Psoas muscle (tissue), 8 donors: ENCODE results near the gene PMM1. TPM values are rescaled to one million over a fixed set of nuclear protein-coding genes. Genes with fewer than 3 reads are reported as not detected.
"Not testable (repeated sequence)": the region's sequence is repeated elsewhere in the genome, so short reads cannot be mapped to it uniquely, and the experiment has no call there.

Experiments used
- ATAC-seq, 4 donors: fragments of 200-7000 bp; cut with Tn5 transposase; one replicate each; pipeline ENCODE4 v1.9.1; 2020; ENCODE audit warnings: moderate library complexity in 3 of 4, mild to moderate bottlenecking in 2 of 4
- DNase-seq, 2 donors: peaks; one replicate each; pipeline ENCODE4 v3.0.0-alpha.2; 2020
- H3K27ac ChIP-seq: fragments of 200-600 bp; one replicate; pipeline ENCODE4 v1.8.0; 2022
- H3K27me3 ChIP-seq, 3 donors: fragments of 200-600 bp in 1 of 3; one replicate each; pipeline versions ENCODE4 v1.6.1 to v1.8.0; 2013 to 2022; ENCODE audit warnings: low read length in 2 of 3, mild to moderate bottlenecking in 2 of 3, moderate library complexity in 1 of 3; ENCODE audit not compliant: insufficient read depth in 3 of 3
- H3K36me3 ChIP-seq, 2 donors: fragments of 200-600 bp in 1 of 2; one replicate each; pipeline versions ENCODE4 v1.6.1 to v1.8.0; 2013 to 2022; ENCODE audit warnings: low read depth in 1 of 2, mild to moderate bottlenecking in 1 of 2, moderate library complexity in 1 of 2; ENCODE audit not compliant: insufficient read depth in 1 of 2
- H3K4me1 ChIP-seq: fragments of 200-600 bp; one replicate; pipeline ENCODE4 v1.8.0; 2022
- H3K4me3 ChIP-seq: fragments of 200-600 bp; one replicate; pipeline ENCODE4 v1.8.0; 2022; ENCODE audit warnings: mild to moderate bottlenecking
- H3K9me3 ChIP-seq: fragments of 200-600 bp; one replicate; pipeline ENCODE4 v1.8.0; 2022
- CTCF ChIP-seq: fragments of 200-600 bp; IDR thresholded peaks from one replicate; pipeline ENCODE4 v1.8.0; 2022; ENCODE audit warnings: antibody characterized with exemption
- WGBS, 3 donors: extraction: QIAGEN DNeasy Blood & Tissue Kit; methylation state at CpG; one replicate each; pipeline versions ENCODE4 v1.1.6 to v1.1.7; 2013; 5-methylcytosine and 5-hydroxymethylcytosine counted together
- intact Hi-C, 2 donors: fragments of 100-400 bp; cut with DNase I; formaldehyde crosslinking; loops; one replicate each; pipeline versions ENCODE4 v1.11.0 to v1.14.2; 2022
- polyA plus RNA-seq, 3 donors: library from polyadenylated mRNA; stranded (reverse); fragments of 200-250 nt; gene quantifications; one replicate each; pipeline ENCODE4 v1.2.3, GENCODE V29; 2013
- total RNA-seq, 4 donors: library from RNA; stranded (reverse); fragmentation: NEBNext Ultra II Directional in 2 of 4; extraction: Animal tissue kit (Norgen Biotek cat#: 25700) in 2 of 4; gene quantifications; one replicate each; pipeline versions ENCODE4 v1.2.1 to v1.2.4, GENCODE V29; 2021 to 2023
- donor health status: healthy with polysubstance abuse.
- donor health status: DM: no; HTN: no; CAD: no; lungs with moderate emphysema.
- donor health status: Bipolar disorder and iron deficiency.
- donor health status: healthy.
- donor health status: DM: yes; HTN: yes; CAD: no.
- donor health status: DM: no; HTN: no; CAD: no.
- donor health status: DM: no; HTN: no; CAD: no.
- donor health status: DM: yes; HTN: yes; CAD: no.

PMM1 gene
- total and polyA plus RNA-seq, 7 donors: 7.3 to 14.5 (median 10.4) TPM

- no peak overlapping the region for H3K27ac ChIP-seq
Observed at GRCh38 chr22:41574847-41575381, 14.7 kb downstream of the PMM1 start.

GRCh38 chr22:41573677-41574076 lies 16.0 kb downstream of the PMM1 start:
- H3K36me3 ChIP-seq: peaks cover 0 to 12% of the 10 kb centered on the region in 2 donors
- intact Hi-C loops: no loop called here
- H3K4me1 ChIP-seq: no peaks in the 10 kb centered on the region
- no peak for TF ChIP-seq CTCF
- WGBS, 3 donors: 76 to 81% (median 80%) methylated on average over 11 of the region's 11 CpGs
- no peak overlapping the region for H3K27ac ChIP-seq
- H3K9me3 ChIP-seq: no peaks in the 10 kb centered on the region
- no peaks in the 10 kb centered on the region for H3K27me3 ChIP-seq
- ATAC-seq (no peak), DNase-seq (no peak)
- no peak overlapping the region for H3K4me3 ChIP-seq

More at GRCh38 chr22:41574847-41575381, 14.7 kb downstream of the PMM1 start:
- no peaks in the 10 kb centered on the region for H3K27me3 ChIP-seq
- intact Hi-C loops: no loop called here
- WGBS, 3 donors: 71 to 73% (median 71%) methylated on average over 25 to 26 of the region's 26 CpGs
- no peaks in the 10 kb centered on the region for H3K4me1 ChIP-seq
- TF ChIP-seq CTCF: no peak
- H3K36me3 ChIP-seq: peaks cover 0 to 12% of the 10 kb centered on the region in 2 donors
- no peaks in the 10 kb centered on the region for H3K9me3 ChIP-seq
- H3K4me3 ChIP-seq: no peak overlapping the region
- DNase-seq: peak; percentile 76 to 81
- peak in 2 of 4 donors; percentile 30 to 44 for ATAC-seq

GRCh38 chr22:41572305-41572704 lies 17.3 kb downstream of the PMM1 start:
- H3K4me1 ChIP-seq, H3K27me3 ChIP-seq, H3K9me3 ChIP-seq, ATAC-seq, DNase-seq, H3K4me3 ChIP-seq, H3K27ac ChIP-seq, intact Hi-C loops, H3K36me3 ChIP-seq: not testable (repeated sequence)
- 91 to 99% (median 98%) methylated on average over 3 of the region's 3 CpGs for WGBS, 3 donors

- intact Hi-C loops: no loop called here
- ATAC-seq (no peak), DNase-seq (no peak)
- no peaks in the 10 kb centered on the region for H3K27me3 ChIP-seq
- H3K4me3 ChIP-seq: no peak overlapping the region
- H3K9me3 ChIP-seq: no peaks in the 10 kb centered on the region
- H3K4me1 ChIP-seq: no peaks in the 10 kb centered on the region
- H3K36me3 ChIP-seq: peaks cover 0 to 3% of the 10 kb centered on the region in 2 donors
- no peak for TF ChIP-seq CTCF
- no peak overlapping the region for H3K27ac ChIP-seq
- 95 to 98% (median 97%) methylated on average over 13 to 14 of the region's 14 CpGs for WGBS, 3 donors
Observed at GRCh38 chr22:41571786-41572185, 17.9 kb downstream of the PMM1 start.

- no peak for ATAC-seq
- no peak overlapping the region for H3K4me3 ChIP-seq
- H3K36me3 ChIP-seq: no peaks in the 10 kb centered on the region
- H3K27me3 ChIP-seq: no peaks in the 10 kb centered on the region
- intact Hi-C loops: no loop called here
- DNase-seq: no peak
- H3K9me3 ChIP-seq: no peaks in the 10 kb centered on the region
- no peak overlapping the region for H3K27ac ChIP-seq
- peaks cover 3% of the 10 kb centered on the region for H3K4me1 ChIP-seq
- no peak for TF ChIP-seq CTCF
- WGBS, 3 donors: 81% methylated on average over 3 of the region's 3 CpGs
Observed at GRCh38 chr22:41570221-41570620, 19.4 kb downstream of the PMM1 start.
